Left lobe of liver (tissue), 2 donors: ENCODE results near the gene SRP9. TPM values are rescaled to one million over a fixed set of nuclear protein-coding genes. Genes with fewer than 3 reads are reported as not detected.

Source experiments
- ATAC-seq: fragments of 200-7000 bp; cut with Tn5 transposase; one replicate; pipeline ENCODE4 v1.9.1; 2020; ENCODE audit warnings: mild to moderate bottlenecking, moderate library complexity
- DNase-seq: peaks from one replicate; pipeline ENCODE4 v3.0.0-alpha.2; 2020; ENCODE audit warnings: low spot score
- total RNA-seq: library from RNA; stranded (reverse); gene quantifications from one replicate; pipeline ENCODE4 v1.2.1, GENCODE V29; 2021
- donor health status: DM: no; HTN: no; CAD: no; lungs with moderate emphysema.
- donor health status: DM: no; HTN: yes; CAD: no.

The SRP9 gene, protein sequence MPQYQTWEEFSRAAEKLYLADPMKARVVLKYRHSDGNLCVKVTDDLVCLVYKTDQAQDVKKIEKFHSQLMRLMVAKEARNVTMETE
- total RNA-seq = 136 TPM

GRCh38 chr1:225777583-225778336 is at the start of gene SRP9:
Gene SRP9, plus strand, starts transcription at chr1:225777826. Its CDS starts 115 bp downstream, at chr1:225777941.
- ATAC-seq (peak; percentile 97), DNase-seq (peak; percentile 99)

- DNase-seq (no peak), ATAC-seq (no peak)
Observed at GRCh38 chr1:225731491-225731890, 46.1 kb upstream of the SRP9 start.

DNA sequence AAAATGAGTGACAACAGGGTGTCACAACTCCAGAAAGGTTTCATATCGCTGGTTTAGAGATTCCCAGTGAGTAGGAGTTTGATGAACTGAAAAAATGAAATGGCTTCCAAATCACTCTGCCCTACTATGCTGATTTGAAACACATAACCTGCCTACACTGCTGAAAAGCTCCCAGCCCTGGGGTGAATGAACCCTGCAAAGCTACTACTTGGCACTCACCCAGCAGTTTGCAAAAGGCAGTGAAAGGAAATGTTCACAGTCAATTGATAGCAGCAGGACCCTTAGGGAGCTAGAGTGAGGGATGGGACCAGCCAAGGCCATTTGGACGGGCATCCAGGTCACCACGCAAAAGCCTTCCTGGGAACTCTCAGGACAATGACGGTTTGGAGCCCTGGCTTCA is 44.4 kb upstream of the SRP9 start:
- ATAC-seq = peak; percentile 32

DNA sequence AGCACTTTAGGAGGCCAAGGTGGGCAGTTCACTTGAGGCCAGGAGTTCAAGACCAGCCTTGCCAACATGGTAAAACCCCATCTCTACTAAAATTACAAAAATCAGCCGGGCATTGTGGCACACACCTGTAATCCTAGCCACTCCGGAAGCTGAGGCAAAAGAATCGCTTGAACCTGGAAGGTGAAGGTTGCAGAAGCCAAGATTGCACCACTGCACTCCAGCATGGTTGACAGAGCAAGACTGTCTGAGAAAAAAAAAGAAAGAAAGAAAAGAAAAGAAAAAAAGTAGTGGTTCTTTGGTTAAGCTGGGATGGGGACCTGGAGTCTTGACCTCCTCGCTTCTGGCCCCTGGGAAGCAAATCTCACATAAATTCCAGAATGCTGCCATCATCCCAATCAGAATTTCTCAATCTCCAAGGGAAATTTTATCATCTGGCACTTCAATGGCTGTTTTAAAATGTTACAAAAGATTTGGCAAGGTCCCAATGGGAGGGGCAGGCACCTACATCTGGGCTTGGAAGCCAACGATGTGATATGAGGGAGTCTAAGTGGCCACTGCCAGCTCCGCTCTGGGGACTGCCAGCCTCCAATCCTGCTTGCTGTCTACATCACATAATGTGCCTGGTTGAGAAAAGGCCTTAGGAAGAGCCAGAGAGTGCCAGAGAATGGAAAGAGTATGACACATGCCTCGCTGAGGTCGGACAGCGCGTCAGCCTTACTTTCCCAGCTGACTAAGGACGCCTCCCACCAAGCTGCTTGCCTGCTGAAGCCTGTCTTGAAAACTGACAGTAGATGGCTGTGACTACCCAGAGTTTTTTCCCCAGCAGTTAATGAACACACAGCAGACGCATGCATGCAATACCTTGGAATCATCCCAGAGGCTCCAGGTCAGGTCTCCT is 42.1 kb upstream of the SRP9 start:
- DNase-seq (peak; percentile 81), ATAC-seq (peak; percentile 73)

More for the DNA sequence above, 44.4 kb upstream of the SRP9 start:
- DNase-seq = peak; percentile 68

DNA sequence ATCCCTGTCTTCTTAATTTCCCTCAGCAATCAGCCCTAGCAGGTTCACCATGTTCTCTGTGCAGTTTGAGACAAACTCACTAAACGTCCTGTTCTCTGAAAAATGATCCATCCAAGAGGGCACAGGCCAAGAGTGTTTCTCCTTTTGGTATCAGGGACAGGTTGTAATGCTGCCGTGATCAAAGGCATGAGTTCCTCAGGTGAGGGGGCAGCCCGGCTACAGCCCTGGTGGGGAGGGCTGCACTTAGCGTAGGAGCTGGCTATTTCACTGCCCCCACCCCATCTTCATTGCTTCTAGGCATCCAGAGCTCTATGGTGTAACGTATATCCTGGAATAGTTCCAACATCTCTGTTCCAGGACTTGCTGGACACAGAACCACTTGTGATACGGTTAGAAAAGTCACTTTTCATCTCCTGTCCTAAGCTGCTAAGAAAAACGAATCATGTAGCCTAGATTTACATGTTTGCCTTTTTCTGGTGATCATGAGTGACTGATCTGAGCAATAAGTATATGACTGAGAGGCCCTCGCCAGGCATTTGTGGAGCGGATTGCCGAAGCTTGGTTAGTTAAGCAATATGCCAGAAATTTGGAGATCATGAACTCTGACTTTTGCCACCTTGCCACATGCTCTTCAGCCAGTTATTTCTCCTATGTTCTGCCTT is 41.1 kb upstream of the SRP9 start:
- peak; percentile 65 for ATAC-seq
- DNase-seq = peak; percentile 62

DNA sequence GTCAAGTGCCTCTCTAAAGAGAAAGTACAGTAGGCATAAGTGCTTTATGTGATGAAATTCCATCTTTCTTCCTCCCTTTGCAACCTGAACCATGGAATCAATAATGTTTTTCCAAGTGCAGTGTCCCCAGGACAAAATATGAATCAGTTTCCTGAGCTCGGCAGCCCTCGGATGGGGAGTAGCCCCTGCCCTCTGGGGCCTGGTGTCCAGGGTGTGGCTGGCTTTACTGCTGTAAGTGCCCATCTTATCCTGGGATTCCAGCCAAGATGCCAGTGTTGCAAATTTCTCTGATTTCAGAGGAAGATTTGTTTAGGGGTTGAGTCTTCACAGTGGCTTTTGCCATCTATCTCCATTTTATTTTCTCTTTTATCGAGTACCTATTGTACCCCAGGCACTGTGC is 40.5 kb upstream of the SRP9 start:
- no peak for DNase-seq
- peak; percentile 26 for ATAC-seq

DNA sequence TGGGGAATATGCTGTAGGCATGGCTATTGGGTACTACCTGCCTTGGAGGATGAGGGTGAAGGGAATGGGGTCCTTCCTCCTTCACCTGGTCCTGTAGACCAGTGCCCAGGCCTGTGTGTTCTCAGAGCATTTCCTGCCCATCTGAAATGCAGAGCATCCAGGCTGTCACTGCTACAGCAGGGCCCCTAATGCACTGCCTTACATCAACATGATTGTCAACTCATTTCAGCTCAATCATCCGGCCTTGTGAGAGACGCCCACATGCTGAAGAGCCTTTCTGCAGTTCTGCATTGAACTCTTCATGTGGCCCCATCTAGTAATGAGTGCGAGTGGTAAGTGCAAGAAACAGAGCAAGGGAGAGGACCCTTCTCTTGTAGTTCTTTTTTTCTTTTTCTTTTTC is 39.8 kb upstream of the SRP9 start:
- ATAC-seq = no peak
- DNase-seq = no peak

DNA sequence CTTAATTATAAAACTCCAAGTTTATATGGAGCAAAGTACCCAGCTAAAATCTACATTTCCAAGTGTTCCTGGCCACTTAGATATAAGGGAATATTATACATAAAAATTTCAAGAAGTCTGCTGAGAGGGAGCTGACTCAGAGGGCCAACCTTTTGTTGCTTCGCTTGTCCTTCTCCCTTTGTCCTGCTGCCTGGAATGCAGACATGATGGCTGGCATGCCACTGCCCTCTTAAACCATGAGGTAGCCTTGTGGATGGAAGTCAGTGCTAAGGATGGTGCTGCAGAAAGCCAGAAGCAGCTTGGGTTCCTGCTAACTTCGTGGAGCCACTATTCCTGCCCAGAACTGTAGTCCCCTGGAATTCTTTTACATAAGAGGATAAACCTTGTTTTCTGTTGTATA is 38.9 kb upstream of the SRP9 start:
- DNase-seq (no peak), ATAC-seq (no peak)

- DNase-seq = no peak
- ATAC-seq = no peak
Observed at GRCh38 chr1:225739542-225740107, 38.0 kb upstream of the SRP9 start.

- DNase-seq = no peak
- no peak for ATAC-seq
Observed at GRCh38 chr1:225744745-225745144, 32.9 kb upstream of the SRP9 start.

DNA sequence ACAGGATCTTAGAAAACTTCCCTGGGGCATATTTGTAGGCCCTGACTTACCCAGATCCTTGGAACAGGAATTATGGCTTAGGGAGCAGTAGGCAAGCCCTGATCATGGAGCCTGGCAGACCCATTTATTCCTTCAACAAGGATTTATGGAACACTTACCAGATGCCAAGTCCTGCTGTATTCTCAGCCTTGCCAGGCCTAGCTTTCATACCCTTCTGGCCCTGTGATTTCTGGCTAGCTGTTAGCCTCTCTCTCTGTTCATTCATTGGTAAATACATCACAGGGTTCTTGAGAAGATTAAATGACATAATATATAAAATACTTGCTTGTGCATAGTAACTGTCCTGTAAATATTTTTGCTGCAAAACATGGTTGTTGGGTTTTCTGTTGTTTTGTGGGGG is 32.4 kb upstream of the SRP9 start:
- DNase-seq (no peak), ATAC-seq (no peak)

- DNase-seq = peak; percentile 63
- ATAC-seq = peak; percentile 95
Observed at GRCh38 chr1:225746361-225747179, 31.1 kb upstream of the SRP9 start.

DNA sequence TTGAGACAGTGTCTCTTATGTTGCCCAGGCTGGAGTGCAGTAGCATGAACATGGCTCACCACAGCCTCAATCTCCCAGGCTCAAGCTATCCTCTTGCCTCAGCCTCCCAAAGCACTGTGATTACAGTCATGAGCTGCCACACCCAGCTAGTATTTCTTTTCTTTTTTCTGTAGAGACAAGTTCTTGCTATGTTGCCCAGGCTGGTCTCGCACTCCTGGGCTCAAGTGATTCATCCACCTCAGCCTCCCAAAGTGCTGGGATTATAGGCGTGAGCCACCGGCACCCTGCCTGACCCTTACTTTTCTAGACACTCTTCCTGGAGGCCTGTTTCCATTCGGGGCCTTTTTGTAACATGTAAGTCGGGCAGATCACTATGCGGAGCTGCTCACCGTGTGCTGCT is 30.1 kb upstream of the SRP9 start:
- DNase-seq (no peak), ATAC-seq (no peak)

DNA sequence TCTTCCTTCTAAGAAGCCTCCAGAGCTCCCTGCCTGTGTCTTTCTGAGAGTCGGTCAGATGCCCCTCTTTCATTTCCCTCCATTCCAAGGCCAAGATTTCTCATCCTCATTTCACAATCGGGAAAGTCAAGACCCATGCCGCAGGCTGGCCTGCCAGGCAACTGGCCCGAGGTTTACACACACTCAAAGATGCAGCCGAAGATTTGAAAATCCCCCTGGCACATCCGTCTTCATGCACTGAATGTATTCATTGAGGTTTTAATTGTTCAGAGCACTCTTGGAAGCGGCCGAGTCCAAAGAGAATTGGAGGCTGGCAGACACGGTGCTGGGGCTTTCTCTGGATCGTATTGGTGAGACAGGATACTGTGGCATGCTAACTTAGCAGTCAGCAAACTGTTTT is 29.1 kb upstream of the SRP9 start:
- no peak for DNase-seq
- ATAC-seq = no peak

DNA sequence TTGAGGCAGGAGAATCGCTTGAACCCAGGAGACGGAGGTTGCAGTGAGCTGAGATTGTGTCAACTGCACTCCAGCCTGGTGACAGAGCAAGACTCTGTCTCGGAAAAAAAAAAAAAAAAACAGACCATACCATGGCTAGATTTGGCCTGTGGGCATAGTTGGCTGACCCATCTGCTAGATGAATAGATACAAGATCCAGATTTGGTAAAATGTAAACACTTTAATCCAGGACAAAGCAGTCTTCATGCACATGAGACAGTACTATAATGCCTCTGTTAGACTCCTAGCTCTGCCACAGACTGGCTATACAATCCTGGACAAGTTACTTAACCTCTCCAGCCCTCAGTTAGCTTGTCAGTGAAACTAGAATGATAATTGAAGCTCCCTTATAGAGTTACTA is 27.9 kb upstream of the SRP9 start:
- DNase-seq (no peak), ATAC-seq (no peak)

DNA sequence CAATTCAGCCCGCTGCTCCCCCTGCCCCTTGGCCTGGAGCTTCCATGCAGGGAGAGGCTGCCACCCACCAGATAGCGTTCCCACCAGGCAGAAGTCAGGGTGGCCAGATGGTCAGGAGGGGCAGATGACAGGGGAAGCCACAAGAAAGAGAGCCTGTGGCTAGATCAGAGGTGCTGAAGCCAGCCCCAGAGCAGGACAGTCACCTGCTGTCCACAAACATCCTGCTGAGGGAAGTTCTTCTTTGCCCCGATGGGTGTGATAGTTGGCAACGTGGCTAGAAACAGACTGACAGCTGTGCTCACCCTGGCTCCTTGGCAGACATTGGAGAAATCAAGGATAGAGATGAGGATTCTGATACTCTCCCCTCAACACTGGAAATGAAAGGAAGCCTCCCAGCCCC is 27.2 kb upstream of the SRP9 start:
- ATAC-seq = no peak
- no peak for DNase-seq

DNA sequence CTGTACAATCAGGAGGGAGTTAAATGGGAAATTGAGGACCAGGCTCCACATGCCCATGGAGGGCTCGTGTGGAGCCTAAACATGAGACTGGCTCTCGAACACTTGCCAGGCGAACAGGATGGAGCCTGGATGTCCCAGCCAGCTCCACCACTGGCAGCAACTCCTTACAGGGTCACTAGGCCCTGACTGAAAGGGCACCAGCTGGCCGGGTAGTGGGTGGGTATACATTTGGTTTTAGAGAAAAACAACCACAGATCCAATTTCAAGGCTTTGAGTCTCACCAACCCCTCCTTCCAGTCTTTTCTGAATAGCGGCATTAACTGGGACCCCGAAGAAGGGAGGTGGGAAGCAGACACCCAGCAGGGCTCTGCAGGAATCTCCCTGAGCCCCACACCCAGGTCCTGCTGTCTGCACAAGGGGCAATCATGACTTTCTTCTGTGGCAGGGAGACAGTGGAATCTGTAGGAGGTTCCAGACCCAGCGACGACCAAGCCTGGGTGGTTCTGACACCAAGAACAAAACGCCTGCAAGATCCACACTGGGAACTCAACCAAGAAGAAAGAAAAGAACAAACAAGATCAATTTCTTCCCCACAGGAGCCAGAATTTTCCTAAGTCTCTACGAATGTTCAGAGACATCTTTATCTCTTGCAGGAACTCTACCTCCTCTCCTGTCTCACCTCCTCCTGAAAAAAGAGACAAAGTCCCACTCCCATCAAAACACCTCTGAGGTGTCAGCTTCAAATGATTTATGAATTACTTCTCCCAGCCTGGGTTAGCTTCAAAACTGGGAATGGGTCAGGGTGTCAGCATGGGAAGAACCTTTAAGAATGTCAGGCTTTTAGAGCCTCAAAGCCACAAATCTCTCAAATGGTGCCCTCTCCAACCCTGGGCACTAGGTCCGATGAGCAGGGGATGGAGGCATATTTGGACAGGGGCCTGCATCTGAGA is 26.5 kb upstream of the SRP9 start:
- ATAC-seq = no peak
- no peak for DNase-seq

DNA sequence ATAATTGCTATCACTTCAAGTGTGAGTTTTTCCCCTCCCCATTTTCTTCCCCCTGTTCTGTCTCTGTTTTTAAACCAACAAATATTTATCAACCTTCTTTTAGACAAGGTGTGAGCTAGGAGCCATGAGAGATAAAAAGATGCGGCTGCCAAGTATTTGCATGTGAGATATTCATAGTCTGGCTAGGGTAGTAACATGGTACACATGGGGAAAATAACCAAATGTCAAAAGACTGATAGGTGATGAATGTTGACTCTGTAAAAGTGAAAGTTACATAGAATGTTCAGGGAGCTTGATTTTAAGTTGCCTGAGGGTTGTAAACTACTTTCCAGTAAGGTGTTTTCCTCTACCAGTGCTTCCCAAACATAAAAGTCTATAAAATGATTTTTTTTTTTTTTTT is 25.4 kb upstream of the SRP9 start:
- ATAC-seq = no peak
- DNase-seq = no peak
